Activated naive CD4-positive, alpha-beta T cell (primary cell): Measurements from ENCODE around the gene GPR3.

Experiments
- DNase-seq, 4 experiments: peaks; one replicate each; lab custom pipeline; 2025; lab: John Stamatoyannopoulos, UW

GPR3 gene, protein sequence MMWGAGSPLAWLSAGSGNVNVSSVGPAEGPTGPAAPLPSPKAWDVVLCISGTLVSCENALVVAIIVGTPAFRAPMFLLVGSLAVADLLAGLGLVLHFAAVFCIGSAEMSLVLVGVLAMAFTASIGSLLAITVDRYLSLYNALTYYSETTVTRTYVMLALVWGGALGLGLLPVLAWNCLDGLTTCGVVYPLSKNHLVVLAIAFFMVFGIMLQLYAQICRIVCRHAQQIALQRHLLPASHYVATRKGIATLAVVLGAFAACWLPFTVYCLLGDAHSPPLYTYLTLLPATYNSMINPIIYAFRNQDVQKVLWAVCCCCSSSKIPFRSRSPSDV

GRCh38 chr1:27392096-27392777 is at the start of gene GPR3:
Gene GPR3, plus strand, starts transcription at chr1:27392622. Its CDS starts 1,177 bp downstream, at chr1:27393799.
- peak; percentile 78 to 94 (median 86) for DNase-seq

DNA sequence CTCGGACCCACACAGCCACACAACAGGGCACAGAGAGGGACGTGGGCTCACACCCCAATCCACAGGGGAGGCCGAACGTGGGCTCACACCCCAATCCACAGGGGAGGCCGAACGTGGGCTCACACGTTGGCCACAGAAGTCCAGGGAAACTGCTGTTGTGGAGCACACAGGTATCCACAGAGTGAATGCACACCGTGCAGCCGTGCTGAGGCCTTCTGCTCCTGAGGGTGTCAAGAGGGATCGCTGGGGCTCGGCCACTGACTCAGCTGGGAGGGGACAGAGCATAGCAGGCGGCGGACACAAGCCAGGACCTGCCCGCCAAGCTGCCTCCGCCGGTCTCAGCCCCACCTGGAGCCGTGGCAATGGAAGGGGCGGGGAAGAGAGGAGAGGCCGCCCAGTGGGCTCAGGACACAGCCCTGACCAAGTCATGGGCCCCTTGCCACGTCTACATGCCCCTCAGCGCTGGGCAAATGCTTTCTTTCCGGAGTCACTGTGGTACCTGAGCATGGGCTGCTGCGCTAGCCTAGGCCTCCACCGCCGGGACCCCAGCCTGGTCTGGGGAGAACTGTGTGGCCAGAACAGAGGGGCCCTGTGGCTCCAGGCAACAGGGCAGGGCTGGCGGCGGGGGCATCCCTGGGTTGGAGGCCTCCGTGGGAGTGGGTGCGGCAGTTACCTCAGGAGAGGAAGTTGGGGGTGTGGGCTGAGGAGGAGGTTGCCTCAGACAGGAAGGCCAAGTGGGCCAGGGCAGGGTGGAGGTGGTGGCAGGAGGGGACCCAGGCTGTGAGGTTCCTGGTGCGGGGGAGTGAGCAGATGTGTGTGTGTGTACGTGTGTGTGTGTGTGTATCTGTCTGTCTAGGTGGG is 49.4 kb upstream of the GPR3 start:
- DNase-seq: peak in 2 of 4 experiments; percentile 60 to 64

DNA sequence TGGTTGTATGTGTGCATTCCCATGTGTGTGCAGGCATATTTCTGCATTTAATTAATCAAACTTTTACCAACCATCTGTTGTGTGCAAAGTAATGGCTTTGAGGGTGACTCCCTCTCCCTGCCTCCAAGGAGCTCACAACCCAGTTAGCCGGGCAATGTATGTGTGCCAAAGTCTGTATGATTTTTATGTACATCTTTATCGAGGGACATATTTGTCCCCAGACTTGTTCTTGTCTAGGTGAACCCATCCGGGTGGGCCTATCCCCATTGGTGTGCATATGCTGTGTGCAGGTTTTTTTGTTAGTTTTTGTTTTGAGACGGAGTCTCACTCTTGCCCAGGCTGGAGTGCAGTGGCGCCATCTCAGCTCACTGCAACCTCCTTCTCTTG is 48.8 kb upstream of the GPR3 start:
- no peak for DNase-seq

- DNase-seq: no peak
Measured at GRCh38 chr1:27345272-27345671, 47.1 kb upstream of the GPR3 start.

DNA sequence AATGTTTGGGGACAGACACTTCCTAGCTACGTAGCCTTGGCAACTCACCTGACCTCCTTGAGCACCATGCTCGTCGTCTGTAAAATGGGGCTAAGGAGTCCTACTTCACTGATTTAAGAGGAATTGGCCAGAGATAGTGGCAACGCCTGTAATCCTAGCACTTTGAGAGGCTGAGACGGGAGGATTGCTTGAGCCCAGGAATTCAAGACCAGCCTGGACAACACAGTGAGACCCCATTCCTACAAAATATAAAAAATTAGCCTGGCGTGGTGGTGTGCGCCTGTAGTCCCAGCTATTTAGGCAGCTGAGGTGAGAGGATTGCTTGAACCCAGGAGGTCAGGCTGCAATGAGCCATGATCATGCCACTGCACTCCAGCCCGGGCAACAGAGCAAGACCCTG is 46.1 kb upstream of the GPR3 start:
- no peak for DNase-seq

- DNase-seq: no peak
Measured at GRCh38 chr1:27346991-27347624, 45.3 kb upstream of the GPR3 start.

- DNase-seq: peak in 1 of 4 experiments; percentile 38
Measured at GRCh38 chr1:27348861-27349783, 43.3 kb upstream of the GPR3 start.

DNA sequence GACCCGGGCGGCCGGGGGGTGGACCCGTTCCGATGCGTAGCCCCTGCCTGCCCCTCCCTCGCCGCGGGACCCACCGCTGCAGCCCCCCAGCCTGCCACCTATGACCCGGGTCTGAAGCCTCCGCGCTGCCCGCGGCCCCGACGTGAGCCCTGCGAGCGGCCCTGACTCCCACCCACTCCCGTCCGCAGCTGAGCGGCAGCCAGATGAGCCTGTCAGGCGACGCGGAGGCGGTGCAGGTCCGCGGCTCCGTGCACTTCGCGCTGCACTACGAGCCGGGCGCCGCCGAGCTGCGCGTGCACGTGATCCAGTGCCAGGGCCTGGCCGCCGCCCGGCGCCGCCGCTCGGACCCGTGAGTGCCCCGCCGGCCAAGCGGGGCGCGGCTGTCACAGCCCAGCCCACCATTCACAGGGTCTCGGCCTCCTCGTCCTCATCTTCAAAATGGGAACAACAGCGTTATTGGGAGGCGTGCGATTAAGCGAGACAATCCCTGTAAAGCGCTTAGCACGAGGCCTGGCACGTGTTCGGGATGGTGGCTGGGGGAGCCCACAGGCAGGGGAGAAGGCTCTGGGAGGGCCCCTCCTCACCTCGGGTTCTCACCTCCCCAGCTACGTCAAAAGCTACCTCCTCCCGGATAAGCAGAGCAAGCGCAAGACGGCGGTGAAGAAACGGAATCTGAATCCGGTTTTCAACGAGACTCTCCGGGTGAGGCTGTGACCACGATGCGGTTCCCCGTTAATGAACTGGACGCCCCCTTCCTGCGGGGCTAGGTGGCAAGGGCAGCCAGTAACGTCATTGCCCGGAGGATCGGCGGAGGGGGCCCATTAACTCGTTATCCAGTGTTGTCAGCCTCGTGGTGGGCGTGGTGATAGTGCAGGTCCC is 42.4 kb upstream of the GPR3 start:
- DNase-seq: no peak

DNA sequence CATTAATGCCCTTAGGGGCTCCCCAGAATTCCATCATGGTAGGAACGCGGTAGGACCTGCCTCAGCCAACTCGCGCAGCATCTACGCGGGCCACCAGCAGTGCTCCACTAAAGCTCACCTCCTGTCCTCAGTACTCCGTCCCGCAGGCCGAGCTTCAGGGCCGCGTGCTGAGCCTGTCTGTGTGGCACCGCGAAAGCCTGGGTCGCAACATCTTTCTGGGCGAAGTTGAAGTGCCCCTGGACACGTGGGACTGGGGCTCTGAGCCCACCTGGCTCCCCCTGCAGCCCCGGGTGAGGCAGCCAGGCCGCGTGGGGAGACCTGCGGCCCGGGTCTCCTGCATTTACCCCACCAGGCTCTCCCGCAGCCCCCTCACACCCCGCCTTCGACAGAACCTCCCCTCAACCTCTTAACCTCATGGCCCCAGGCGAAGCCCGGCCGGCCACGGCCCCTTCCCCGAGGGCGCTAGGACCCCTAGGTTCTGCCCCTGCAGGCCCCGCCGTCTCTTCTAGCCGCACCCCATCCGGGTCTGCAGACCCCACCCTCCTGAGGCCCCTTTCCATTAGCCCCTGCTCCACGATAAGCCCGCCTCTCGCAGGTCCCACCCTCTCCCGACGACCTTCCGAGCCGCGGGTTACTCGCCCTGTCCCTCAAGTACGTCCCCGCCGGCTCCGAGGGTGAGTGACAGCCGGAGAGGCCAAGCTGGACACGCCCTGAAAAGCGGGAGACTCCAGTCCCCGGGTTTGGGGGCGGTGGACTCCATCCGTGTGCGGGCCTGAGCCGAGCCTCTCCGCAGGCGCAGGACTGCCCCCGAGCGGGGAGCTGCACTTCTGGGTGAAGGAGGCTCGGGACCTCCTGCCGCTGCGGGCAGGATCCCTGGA is 41.5 kb upstream of the GPR3 start:
- no peak for DNase-seq

- no peak for DNase-seq
Measured at GRCh38 chr1:27351541-27352107, 40.8 kb upstream of the GPR3 start.

DNA sequence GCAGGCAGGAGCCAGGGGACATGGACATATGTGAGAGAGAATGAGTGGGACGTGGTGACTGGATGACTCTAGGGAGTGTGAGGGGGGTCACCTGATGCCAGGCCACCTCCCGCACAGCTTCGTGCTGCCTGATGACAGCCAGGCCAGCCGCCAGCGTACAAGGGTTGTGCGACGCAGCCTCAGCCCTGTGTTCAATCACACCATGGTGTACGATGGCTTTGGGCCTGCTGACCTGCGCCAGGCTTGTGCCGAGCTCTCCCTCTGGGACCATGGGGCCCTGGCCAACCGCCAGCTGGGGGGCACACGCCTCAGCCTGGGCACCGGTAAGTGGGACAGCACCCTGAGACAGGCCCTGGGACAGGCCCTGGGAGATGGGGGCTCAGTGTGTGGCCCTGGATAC is 39.3 kb upstream of the GPR3 start:
- DNase-seq: no peak

DNA sequence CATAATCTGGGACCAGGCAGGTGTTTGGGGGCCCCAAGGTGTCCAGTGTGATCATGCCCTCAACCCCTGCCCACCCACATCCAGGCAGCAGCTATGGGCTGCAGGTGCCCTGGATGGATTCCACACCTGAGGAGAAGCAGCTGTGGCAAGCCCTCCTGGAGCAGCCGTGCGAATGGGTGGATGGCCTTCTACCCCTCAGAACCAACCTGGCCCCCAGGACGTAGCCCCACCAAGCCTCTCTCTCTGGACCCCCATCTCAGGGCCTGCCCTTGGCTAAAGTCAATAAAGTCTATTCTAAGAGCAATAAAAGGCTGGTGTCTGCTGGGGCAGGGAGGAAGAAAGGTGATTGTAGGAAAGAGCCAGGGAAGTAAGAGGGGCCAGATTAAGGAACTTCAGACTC is 38.8 kb upstream of the GPR3 start:
- DNase-seq: no peak

DNA sequence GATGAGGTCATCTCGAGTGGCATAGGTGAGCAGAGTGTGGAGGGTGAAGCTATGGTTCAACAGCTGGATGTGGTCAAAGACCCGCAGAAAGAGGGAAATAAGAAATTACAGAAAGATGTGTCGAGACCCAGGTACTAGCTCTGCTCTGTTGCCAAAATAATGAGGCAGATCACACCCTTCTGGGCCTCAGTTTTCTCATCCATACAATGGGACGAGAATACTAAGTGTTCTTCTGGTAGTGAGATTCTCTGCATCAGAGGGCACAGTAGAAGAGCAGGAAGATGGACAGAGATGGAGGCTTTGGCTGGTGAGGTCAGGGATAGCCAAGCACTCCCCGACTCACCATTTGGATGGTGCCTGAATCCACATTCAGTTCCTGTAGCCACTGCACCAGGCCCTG is 36.7 kb upstream of the GPR3 start:
- DNase-seq: no peak

DNA sequence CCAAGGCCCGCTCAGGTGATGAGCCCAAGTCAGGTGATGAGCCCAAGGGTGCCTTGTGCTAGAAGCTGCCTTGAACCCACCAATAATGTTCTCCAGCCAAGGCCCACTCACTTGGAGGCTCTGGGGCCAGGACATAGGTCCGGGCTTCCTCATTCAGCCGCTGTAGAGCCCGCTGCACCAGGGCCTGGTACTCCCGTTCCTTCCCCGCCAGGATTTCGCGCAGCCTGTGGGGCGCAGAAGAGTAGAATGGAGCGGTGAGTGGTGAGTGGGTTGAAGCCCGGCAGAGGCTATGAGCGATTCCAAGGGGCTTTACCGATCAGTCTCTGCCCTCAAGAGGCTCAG is 36.2 kb upstream of the GPR3 start:
- no peak for DNase-seq

- DNase-seq: no peak
Measured at GRCh38 chr1:27356619-27357280, 35.7 kb upstream of the GPR3 start.

GRCh38 chr1:27357281-27358037 is 35.0 kb upstream of the GPR3 start:
- peak; percentile 55 to 77 (median 70) for DNase-seq
